Left renal pelvis (tissue), 4 donors: ENCODE data around the gene TOP2B. TPM values are rescaled to one million over a fixed set of nuclear protein-coding genes. Genes with fewer than 3 reads are reported as not detected.

Source experiments
- DNase-seq, 4 donors: peaks; one replicate each; pipeline ENCODE4 v3.0.0-alpha.2; 2013; ENCODE audit warnings: low read depth in 4 of 4, low spot score in 3 of 4
- polyA plus RNA-seq, 4 donors: library from polyadenylated mRNA; unstranded; fragments of 120-200 nt; gene quantifications; one replicate each; pipeline ENCODE4 v1.2.1, GENCODE V29; 2013; ENCODE audit not compliant: insufficient read length in 4 of 4

The TOP2B gene
- polyA plus RNA-seq, 4 donors, result 269 to 372 (median 314) TPM

- no peak for DNase-seq
These were observed 32.7 kb downstream of the TOP2B start for GRCh38 chr3:25631989-25632388.

- DNase-seq, result no peak
These were observed 43.6 kb downstream of the TOP2B start for GRCh38 chr3:25621087-25621486.

GRCh38 chr3:25620493-25620892 lies 44.2 kb downstream of the TOP2B start:
- DNase-seq, result no peak

DNA sequence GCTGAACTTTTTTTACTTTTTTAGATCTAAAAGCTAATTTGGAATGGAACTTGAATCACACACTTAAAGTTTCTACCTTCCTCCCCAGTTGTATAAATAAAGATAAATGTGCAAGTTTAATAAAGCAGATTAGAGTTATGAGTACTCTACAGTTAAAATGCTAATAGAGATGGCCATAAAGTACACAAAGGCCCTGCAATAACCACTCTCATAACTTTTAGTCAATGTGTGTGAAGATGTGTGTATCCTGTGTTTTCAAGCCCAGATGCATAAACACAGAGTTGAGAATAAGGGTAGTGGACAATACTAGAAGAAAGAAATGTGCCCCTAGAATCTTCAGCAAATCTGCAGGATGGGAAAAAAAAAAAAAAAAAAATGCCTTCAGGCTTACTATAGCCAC lies 45.3 kb downstream of the TOP2B start:
- no peak for DNase-seq

- DNase-seq, result no peak
These were observed 46.7 kb downstream of the TOP2B start for GRCh38 chr3:25618028-25618427.

DNA sequence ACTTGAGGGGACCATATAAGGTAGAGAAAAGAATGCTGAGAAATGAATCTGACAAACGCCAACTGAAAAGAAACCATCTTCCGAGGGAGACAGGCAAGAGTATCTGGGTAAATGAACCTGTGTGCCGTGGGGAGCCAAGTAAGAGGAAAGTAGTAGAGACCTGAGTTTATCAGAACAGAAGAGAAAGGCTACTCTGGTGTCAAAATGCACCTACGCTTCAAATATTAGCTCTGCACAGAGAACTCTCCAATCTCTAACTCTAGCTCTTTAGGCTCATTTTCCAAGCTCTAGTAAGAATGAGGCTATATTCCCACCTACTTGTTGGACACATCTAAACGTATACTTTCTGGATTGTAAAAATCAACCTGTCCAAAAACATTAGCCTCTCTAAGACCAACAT lies 53.5 kb downstream of the TOP2B start:
- DNase-seq, result no peak

GRCh38 chr3:25610779-25611178 lies 53.9 kb downstream of the TOP2B start:
- DNase-seq, result no peak

GRCh38 chr3:25610167-25610566 lies 54.5 kb downstream of the TOP2B start:
- DNase-seq, result no peak

GRCh38 chr3:25604107-25604805 lies 60.5 kb downstream of the TOP2B start:
- no peak for DNase-seq

GRCh38 chr3:25603703-25604102 lies 61.0 kb downstream of the TOP2B start:
- no peak for DNase-seq

- no peak for DNase-seq
These were observed 67.1 kb downstream of the TOP2B start for GRCh38 chr3:25597535-25598101.

- DNase-seq, result peak in 3 of 4 donors; percentile 39 to 66 (median 50)
These were observed 70.7 kb downstream of the TOP2B start for GRCh38 chr3:25594007-25594502.

DNA sequence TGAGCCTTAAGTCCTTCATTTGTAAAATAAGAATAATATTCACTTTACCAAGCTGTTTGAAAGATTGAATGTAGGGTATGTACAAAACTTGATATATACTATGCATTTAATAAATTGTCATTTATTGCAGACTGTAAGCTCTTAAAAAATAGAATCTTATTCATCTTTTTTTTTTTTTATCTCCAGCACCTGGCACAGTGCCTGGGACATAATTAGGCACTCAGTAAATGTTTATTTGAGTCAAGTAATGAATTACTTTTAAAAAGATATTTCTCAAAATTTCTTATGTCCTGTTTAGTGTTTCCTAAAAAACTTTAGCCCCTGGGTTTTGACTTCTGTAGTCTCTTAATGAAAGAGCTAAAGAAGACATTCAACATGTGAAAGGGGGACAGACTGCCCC lies 71.7 kb downstream of the TOP2B start:
- DNase-seq, result no peak

- no peak for DNase-seq
These were observed 72.2 kb downstream of the TOP2B start for GRCh38 chr3:25592510-25592968.

GRCh38 chr3:25589783-25590258 lies 74.9 kb downstream of the TOP2B start:
- DNase-seq, result no peak

- DNase-seq, result no peak
These were observed 75.5 kb downstream of the TOP2B start for GRCh38 chr3:25589104-25589782.

DNA sequence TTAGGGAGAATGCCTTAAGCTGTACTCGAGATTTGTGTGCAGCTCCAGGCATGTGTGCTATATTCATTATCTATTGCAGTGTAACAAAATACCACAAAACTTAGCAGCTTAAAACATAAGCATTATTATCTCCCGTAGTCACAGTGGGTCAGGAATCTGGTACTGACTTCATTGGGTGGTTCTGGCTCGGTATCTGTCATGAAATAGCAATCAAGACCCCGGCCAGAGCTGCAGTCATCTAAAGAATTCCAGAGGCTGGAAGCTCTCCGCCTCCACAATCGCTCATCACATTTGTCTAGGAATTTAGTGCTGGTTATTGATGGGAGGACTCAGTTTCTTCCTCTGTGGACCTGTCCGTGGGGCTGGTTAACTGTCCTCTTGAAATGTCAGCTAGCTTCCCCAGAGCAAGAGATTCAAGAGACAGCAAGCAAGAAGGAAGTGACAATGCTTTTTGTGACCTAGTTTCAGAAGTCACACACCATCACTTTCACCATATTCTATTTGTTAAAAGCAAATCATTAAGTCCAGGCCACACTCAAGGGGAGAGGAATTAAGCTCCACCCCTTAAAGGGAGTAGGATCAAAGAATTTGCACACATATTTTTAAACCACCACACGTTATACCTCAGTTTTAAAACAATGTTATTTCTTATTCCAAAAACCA lies 76.1 kb downstream of the TOP2B start:
- DNase-seq, result no peak

- no peak for DNase-seq
These were observed 76.7 kb downstream of the TOP2B start for GRCh38 chr3:25587975-25588374.

DNA sequence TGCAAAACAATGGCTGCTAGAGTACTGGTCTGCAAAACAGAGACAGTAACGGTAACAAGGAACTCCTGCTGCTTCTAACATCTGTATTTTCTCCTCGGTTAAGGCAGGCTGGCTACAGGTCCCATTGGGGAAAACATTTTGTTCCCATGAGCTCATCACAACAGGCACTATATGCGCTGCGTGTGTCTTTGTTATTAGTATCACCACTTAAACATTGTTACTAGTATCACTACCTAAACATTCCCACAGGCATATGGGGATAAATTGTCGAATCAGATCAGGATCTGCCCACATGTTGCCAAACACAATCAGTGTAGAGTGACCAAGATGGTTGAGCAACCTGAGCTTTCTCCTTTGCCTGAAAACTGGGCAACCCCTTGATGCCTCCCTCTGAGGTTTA lies 77.2 kb downstream of the TOP2B start:
- no peak for DNase-seq

DNA sequence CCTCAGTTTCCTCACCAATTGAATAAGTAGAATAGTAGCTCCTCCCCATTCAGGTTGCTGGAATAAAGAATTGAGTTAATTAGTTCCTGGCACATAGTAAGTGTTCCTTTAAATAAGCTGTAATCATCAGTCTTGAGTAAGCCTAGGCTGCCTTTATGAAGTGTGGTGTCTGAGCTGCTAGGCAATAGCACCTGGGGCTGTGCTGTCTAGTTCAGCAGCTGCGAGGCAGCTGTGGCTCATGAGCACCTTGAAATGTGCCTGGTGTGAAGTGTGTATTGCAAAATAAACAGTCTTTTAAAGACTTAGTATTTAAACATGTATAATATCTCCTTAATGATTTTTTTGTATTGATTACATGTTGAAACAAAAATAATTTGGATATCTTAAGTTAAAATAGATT lies 77.6 kb downstream of the TOP2B start:
- DNase-seq, result no peak

DNA sequence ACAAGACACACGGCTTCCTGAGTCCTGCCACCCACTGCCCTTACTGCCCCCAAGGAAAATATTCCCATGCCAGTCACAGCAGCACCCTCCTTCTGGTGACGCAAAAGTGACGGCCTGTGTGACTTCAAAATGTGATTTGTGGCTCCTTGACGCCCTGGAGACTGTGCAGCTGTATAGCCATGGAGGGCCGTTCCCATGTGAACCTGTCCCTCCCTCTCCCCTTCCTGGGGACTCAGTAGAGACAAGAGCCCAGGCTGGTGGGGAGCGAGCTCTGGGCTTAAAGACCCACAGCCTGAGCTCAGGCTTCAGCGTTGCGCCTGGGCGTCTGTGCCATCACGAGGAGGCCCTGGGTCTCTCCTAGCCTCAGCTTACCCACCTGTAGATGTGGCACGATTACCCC lies 78.2 kb downstream of the TOP2B start:
- no peak for DNase-seq
